Esophagus muscularis mucosa (tissue), 4 donors: ENCODE data around the gene WDR64. TPM values are rescaled to one million over a fixed set of nuclear protein-coding genes. Genes with fewer than 3 reads are reported as not detected.

Source experiments
- DNase-seq: peaks from one replicate; pipeline ENCODE4 v3.0.0-alpha.2; 2017; ENCODE audit errors: extremely low spot score
- H3K27ac ChIP-seq, 4 donors: fragments of 200-600 bp; sonication (generic); replicated peaks in 1 of 4; 1 replicate in 3 of 4; 2 replicates in 1 of 4; pipeline ENCODE4 v1.5.1; 2016 to 2019; ENCODE audit warnings: mild to moderate bottlenecking in 1 of 4
- H3K27me3 ChIP-seq, 4 donors: fragments of 200-600 bp; sonication (generic); one replicate each; pipeline versions ENCODE4 v1.5.1 to v1.6.0; 2016 to 2019
- H3K36me3 ChIP-seq, 4 donors: fragments of 200-600 bp; sonication (generic); one replicate each; pipeline ENCODE4 v1.5.1; 2016 to 2019
- H3K4me1 ChIP-seq, 4 donors: fragments of 200-600 bp; sonication (generic); one replicate each; pipeline ENCODE4 v1.5.1; 2016 to 2019
- H3K4me3 ChIP-seq, 4 donors: fragments of 200-600 bp; sonication (generic); 1 replicate in 2 of 4; 2 replicates in 2 of 4; pipeline ENCODE4 v1.5.1; 2016 to 2019; ENCODE audit warnings: mild to moderate bottlenecking in 4 of 4, moderate library complexity in 1 of 4
- H3K9me3 ChIP-seq, 4 donors: fragments of 200-600 bp; sonication (generic); 1 replicate in 3 of 4; 2 replicates in 1 of 4; pipeline ENCODE4 v1.5.1; 2016 to 2019
- EP300 ChIP-seq: sonication (generic); formaldehyde crosslinking; IDR thresholded peaks from one replicate; pipeline ENCODE4 v1.6.1; 2017; ENCODE audit warnings: antibody characterized with exemption
- POLR2A ChIP-seq: fragments of 450-650 bp; IDR thresholded peaks from one replicate; pipeline ENCODE4 v1.6.1; 2017; ENCODE audit warnings: antibody characterized with exemption, moderate library complexity, mild to moderate bottlenecking, low read depth
- POLR2AphosphoS5 ChIP-seq, 2 donors: sonication (generic); formaldehyde crosslinking; IDR thresholded peaks; one replicate each; pipeline ENCODE4 v1.6.1; 2017; ENCODE audit warnings: antibody characterized with exemption in 2 of 2
- WGBS: methylation state at CpG from one replicate; pipeline ENCODE4 v1.1.5; 2018; 5-methylcytosine and 5-hydroxymethylcytosine counted together
- intact Hi-C: fragments of 100-400 bp; cut with DNase I; formaldehyde crosslinking; loops from one replicate; pipeline ENCODE4 v1.15.1; 2023
- total RNA-seq, 4 donors: library from RNA; depleted of rRNA; stranded (reverse); fragments of >200 nt; gene quantifications; one replicate each; pipeline versions ENCODE4 v1.1.0 to v1.2.1, GENCODE V29; 2016
- TF ChIP-seq, protein P1 (sequence below), 3 experiments: fragments of 200-600 bp in 2 of 3; fragments of 450-650 bp in 1 of 3; sonication (generic) in 2 of 3; IDR thresholded peaks; one replicate each; pipeline ENCODE4 v1.5.1; 2017 to 2019; ENCODE audit warnings: antibody characterized with exemption in 3 of 3, mild to moderate bottlenecking in 2 of 3, moderate library complexity in 1 of 3

WDR64 gene
- not detected for total RNA-seq

DNA sequence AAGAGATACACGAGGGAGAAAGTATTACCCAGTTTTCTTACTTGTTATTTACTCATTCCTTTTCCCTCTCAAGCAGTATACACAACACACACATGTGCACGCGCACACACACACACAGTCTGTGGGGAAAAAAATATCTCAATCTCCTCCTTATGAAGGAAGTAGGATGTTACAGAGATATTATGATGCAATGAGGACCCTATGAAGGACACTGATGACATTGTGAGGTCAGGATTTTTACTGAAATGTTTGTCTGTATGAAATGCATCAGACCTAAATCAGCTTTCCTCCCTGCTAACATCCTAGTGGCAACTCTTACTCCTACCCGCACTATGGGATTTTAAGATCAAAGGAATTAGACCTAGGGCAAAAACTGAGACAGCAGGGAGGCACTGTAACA is at the start of gene WDR64:
Gene WDR64, plus strand, starts transcription at position 270 of the 400 bp plus-strand sequence. CDS start 204 bp downstream, outside the sequence.
- Histone ChIP-seq H3K27ac (no peak within 1 kb of the TSS), H3K27me3 (peaks cover 0 to 5% (median 0%) of the 10 kb centered on the region in 4 donors), H3K9me3 (no peaks in the 10 kb centered on the region), H3K36me3 (no peaks in the 10 kb centered on the region), H3K4me3 (no peak within 1 kb of the TSS), H3K4me1 (no peaks in the 10 kb centered on the region)
- intact Hi-C loops = no loop called here
- WGBS = 88% methylated on average over 4 of the region's 4 CpGs
- TF ChIP-seq POLR2A (no peak), POLR2AphosphoS5 (IDR thresholded peaks at IDR 0.05) (no peak), EP300 (no peak)
- TF ChIP-seq, protein P1, sequence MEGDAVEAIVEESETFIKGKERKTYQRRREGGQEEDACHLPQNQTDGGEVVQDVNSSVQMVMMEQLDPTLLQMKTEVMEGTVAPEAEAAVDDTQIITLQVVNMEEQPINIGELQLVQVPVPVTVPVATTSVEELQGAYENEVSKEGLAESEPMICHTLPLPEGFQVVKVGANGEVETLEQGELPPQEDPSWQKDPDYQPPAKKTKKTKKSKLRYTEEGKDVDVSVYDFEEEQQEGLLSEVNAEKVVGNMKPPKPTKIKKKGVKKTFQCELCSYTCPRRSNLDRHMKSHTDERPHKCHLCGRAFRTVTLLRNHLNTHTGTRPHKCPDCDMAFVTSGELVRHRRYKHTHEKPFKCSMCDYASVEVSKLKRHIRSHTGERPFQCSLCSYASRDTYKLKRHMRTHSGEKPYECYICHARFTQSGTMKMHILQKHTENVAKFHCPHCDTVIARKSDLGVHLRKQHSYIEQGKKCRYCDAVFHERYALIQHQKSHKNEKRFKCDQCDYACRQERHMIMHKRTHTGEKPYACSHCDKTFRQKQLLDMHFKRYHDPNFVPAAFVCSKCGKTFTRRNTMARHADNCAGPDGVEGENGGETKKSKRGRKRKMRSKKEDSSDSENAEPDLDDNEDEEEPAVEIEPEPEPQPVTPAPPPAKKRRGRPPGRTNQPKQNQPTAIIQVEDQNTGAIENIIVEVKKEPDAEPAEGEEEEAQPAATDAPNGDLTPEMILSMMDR (IDR thresholded peaks at IDR 0.05) = no peak
- DNase-seq = no peak

DNA sequence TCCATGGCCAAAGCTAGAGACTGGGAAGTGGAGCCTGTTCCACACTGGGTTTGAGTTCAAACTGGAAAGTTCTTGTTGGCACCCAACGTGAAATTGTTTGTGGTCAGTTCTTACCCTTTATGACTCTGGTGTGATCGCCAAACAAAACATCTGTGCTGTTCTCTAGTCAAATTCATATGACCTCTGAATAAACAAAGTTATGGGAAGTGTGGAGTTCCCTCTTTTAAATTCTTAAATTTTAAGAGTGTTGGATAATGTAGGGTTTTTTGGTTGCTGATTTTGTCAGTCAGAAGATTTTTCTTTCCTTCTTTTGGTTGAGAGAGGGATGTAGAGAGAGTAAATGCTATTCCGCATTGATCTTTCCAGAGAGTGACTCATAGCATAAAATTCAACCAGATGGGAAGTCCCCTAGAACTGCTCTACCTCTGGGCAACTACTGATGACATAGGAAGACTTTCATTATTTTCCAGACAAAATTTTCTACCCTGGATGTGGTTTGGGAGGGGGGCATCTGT is 48.3 kb upstream of the WDR64 start:
- Histone ChIP-seq H3K4me3 (no peak overlapping the region), H3K36me3 (no peaks in the 10 kb centered on the region), H3K27me3 (no peaks in the 10 kb centered on the region), H3K27ac (no peak overlapping the region), H3K9me3 (no peaks in the 10 kb centered on the region), H3K4me1 (no peaks in the 10 kb centered on the region)
- no peak for TF ChIP-seq POLR2A
- TF ChIP-seq POLR2AphosphoS5 (IDR thresholded peaks at IDR 0.05) = no peak
- no peak for TF ChIP-seq EP300
- TF ChIP-seq, protein P1 (IDR thresholded peaks at IDR 0.05) = no peak
- intact Hi-C loops = no loop called here
- WGBS = 70% methylated on average over 3 of the region's 3 CpGs
- DNase-seq = no peak

DNA sequence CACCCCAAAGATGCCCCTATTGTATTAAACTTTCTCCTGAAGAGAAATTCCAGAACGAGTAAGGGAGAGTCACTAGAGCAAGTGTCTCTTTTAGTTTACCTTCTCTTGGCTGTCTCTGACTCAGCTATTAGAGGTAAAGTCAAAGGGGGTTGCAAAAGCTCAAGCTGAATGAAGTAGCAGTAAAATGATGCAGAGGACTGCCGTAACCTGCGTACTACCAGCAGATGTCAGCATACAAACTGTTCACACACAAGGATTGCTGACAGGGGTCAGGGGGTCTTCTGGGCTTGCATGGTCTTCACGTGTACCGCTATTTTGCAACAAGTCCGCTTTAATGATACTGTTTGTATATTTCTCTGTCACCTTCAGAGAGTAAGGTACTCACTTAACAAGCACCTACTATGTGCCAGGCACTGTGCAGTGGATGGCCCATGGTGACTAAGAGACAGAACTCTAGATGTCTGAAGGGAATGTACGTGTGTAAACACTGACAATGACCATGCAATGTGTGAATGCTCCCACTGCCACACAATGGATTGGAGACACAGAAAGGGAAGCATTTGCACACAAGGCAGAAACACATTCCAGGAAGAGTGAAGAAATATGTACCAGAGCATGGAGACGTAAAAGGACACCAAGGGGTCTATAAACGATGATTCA is 46.8 kb upstream of the WDR64 start:
- Histone ChIP-seq H3K27ac (no peak overlapping the region), H3K36me3 (no peaks in the 10 kb centered on the region), H3K9me3 (no peaks in the 10 kb centered on the region), H3K4me3 (no peak overlapping the region), H3K27me3 (no peaks in the 10 kb centered on the region), H3K4me1 (no peaks in the 10 kb centered on the region)
- 73% methylated on average over 9 of the region's 9 CpGs for WGBS
- no peak for DNase-seq
- intact Hi-C loops = no loop called here
- TF ChIP-seq POLR2AphosphoS5 (IDR thresholded peaks at IDR 0.05) = no peak
- TF ChIP-seq, protein P1 (IDR thresholded peaks at IDR 0.05) = no peak
- no peak for TF ChIP-seq EP300
- no peak for TF ChIP-seq POLR2A

DNA sequence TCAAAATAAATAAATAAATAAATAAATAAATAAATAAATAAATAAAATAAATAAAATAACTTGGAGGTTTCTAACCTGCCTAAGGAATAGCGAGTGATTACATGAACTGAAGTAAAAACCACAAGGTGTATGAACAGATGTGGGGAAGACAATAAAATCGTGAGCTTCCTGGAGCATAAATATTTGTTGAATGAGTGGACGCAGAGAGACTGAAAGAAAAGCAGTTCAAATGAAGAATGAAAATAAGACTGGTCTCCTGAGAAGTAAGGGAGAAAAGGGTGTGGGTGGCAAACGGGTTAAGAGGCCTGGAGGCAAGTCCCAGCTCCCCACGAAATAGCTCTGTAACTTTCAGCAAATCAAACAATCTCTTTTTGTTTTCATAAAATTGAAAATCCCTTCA is 45.5 kb upstream of the WDR64 start:
- Histone ChIP-seq H3K4me3 (no peak overlapping the region), H3K36me3 (no peaks in the 10 kb centered on the region), H3K9me3 (no peaks in the 10 kb centered on the region), H3K27me3 (no peaks in the 10 kb centered on the region), H3K4me1 (peaks cover 0 to 4% (median 0%) of the 10 kb centered on the region in 4 donors), H3K27ac (no peak overlapping the region)
- WGBS = 75% methylated on average over 5 of the region's 5 CpGs
- TF ChIP-seq, protein P1 (IDR thresholded peaks at IDR 0.05) = no peak
- TF ChIP-seq POLR2AphosphoS5 (IDR thresholded peaks at IDR 0.05) (no peak), POLR2A (no peak), EP300 (no peak)
- intact Hi-C loops = no loop called here
- no peak for DNase-seq
